HepG2 (cell line): ENCODE data around the gene ZMYND8. TPM values are rescaled to one million over a fixed set of nuclear protein-coding genes. Genes with fewer than 3 reads are reported as not detected.
A peak's percentile ranks its signal among the peaks of the same experiment; 100 is the strongest.

Experiments used
- ASH2L ChIP-seq: fragments of 300-600, 200-600 bp; sonication (generic); IDR thresholded peaks from 2 replicates; pipeline ENCODE4 v1.7.0; 2017; ENCODE audit warnings: low read depth, mild to moderate bottlenecking, moderate library complexity, mixed read lengths, low read length; ENCODE audit not compliant: insufficient read length
- ATRX ChIP-seq: sonication (generic); formaldehyde crosslinking; IDR thresholded peaks from 2 replicates; pipeline ENCODE4 v1.4.0; 2020; ENCODE audit warnings: missing genetic modification reagents, borderline replicate concordance
- BRCA1 ChIP-seq: sonication (generic); formaldehyde crosslinking; IDR thresholded peaks from 2 replicates; pipeline ENCODE4 v1.4.0; 2020; ENCODE audit warnings: missing genetic modification reagents
- CBX2 ChIP-seq, 2 experiments: fragments of 200-600 bp in 1 of 2; sonication (generic); formaldehyde crosslinking in 1 of 2; IDR thresholded peaks; 2 replicates each; pipeline versions ENCODE4 v1.7.0 to v1.8.1; 2018 to 2022; ENCODE audit warnings: low read depth in 2 of 2, low read length in 1 of 2, mild to moderate bottlenecking in 1 of 2, missing genetic modification reagents in 1 of 2
- DNMT1 ChIP-seq: sonication (generic); formaldehyde crosslinking; IDR thresholded peaks from 2 replicates; pipeline ENCODE4 v1.5.1; 2020; ENCODE audit warnings: mild to moderate bottlenecking, missing genetic modification reagents
- IKZF1 ChIP-seq: fragments of 450-650 bp; IDR thresholded peaks from 2 replicates; pipeline ENCODE4 v1.7.1; 2016
- JUNB ChIP-seq: sonication (generic); formaldehyde crosslinking; IDR thresholded peaks from 2 replicates; pipeline ENCODE4 v1.8.0; 2022; ENCODE audit warnings: missing genetic modification reagents, mild to moderate bottlenecking, borderline replicate concordance
- MAZ ChIP-seq, 2 experiments: sonication (generic) in 1 of 2; formaldehyde crosslinking in 1 of 2; IDR thresholded peaks; 2 replicates each; pipeline versions ENCODE4 v1.5.0 to v1.6.1; 2012 to 2020; ENCODE audit warnings: low read depth in 2 of 2, mild to moderate bottlenecking in 2 of 2, borderline replicate concordance in 1 of 2, improper control_type of control experiment in 1 of 2, low read length in 1 of 2, missing genetic modification reagents in 1 of 2, moderate library complexity in 1 of 2
- MEF2D ChIP-seq: sonication (generic); formaldehyde crosslinking; IDR thresholded peaks from 2 replicates; pipeline ENCODE4 v1.5.1; 2020; ENCODE audit warnings: mild to moderate bottlenecking, missing genetic modification reagents
- MXD4 ChIP-seq: IDR thresholded peaks from 2 replicates; pipeline ENCODE4 v1.6.1; 2016; ENCODE audit warnings: mild to moderate bottlenecking, missing biosample characterization, missing genetic modification reagents
- MYC ChIP-seq: sonication (generic); formaldehyde crosslinking; IDR thresholded peaks from 2 replicates; pipeline ENCODE4 v1.9.0; 2021; ENCODE audit warnings: missing genetic modification reagents, borderline replicate concordance
- PAWR ChIP-seq: sonication (generic); formaldehyde crosslinking; IDR thresholded peaks from 2 replicates; pipeline ENCODE4 v1.4.0; 2020; ENCODE audit warnings: missing genetic modification reagents, mild to moderate bottlenecking, borderline replicate concordance
- RARG ChIP-seq: sonication (generic); formaldehyde crosslinking; IDR thresholded peaks from 2 replicates; pipeline ENCODE4 v1.4.0; 2020; ENCODE audit warnings: low read depth, mild to moderate bottlenecking, missing genetic modification reagents
- SCMH1 ChIP-seq: sonication (generic); formaldehyde crosslinking; IDR thresholded peaks from 2 replicates; pipeline ENCODE4 v1.9.0; 2021; ENCODE audit warnings: missing genetic modification reagents, mild to moderate bottlenecking, borderline replicate concordance
- SIN3A ChIP-seq: IDR thresholded peaks from 2 replicates; pipeline ENCODE4 v1.6.1; 2011; ENCODE audit warnings: low read depth, mild to moderate bottlenecking, control low read depth, low read length, borderline replicate concordance
- U2AF1 ChIP-seq: fragments of 200-400 bp; formaldehyde crosslinking; optimal IDR thresholded peaks from 2 replicates; pipeline ENCODE3; 2017; ENCODE audit warnings: mild to moderate bottlenecking, low read depth, low read length
- ZNF296 ChIP-seq: sonication (generic); formaldehyde crosslinking; conservative IDR thresholded peaks from 2 replicates; pipeline ENCODE4 v1.5.0; 2020; ENCODE audit warnings: mild to moderate bottlenecking, missing genetic modification reagents
- ZNF318 ChIP-seq: sonication (generic); formaldehyde crosslinking; IDR thresholded peaks from 2 replicates; pipeline ENCODE4 v1.4.0; 2020; ENCODE audit warnings: mild to moderate bottlenecking, missing genetic modification reagents
- ZNF562 ChIP-seq: sonication (generic); formaldehyde crosslinking; IDR thresholded peaks from 2 replicates; pipeline ENCODE4 v1.8.0; 2022; ENCODE audit warnings: missing genetic modification reagents, borderline replicate concordance
- ZNF670 ChIP-seq: sonication (generic); formaldehyde crosslinking; IDR thresholded peaks from 2 replicates; pipeline ENCODE4 v1.8.0; 2022; ENCODE audit warnings: mild to moderate bottlenecking, missing genetic modification reagents, borderline replicate concordance
- ZNF737 ChIP-seq: sonication (generic); formaldehyde crosslinking; IDR thresholded peaks from 2 replicates; pipeline ENCODE4 v1.5.0; 2020; ENCODE audit warnings: missing genetic modification reagents, mild to moderate bottlenecking, borderline replicate concordance
- polyA plus RNA-seq, 8 experiments: library from polyadenylated mRNA; depleted of rRNA in 3 of 8; stranded (reverse) in 7 of 8; unstranded in 1 of 8; fragments of >200 nt; fragmentation: Illumina TruSeq in 4 of 8; extraction: Trizol in 4 of 8; gene quantifications; 2 replicates each; pipeline versions ENCODE4 v1.2.1 to v1.2.3, GENCODE V29; 2011 to 2016; ENCODE audit warnings: low read depth in 4 of 8, missing spikeins in 1 of 8, mixed read lengths in 1 of 8; ENCODE audit not compliant: insufficient read depth in 1 of 8
- total RNA-seq, 5 experiments: library from RNA; depleted of rRNA; stranded (reverse); fragments of >200 nt; fragmentation: Illumina TruSeq; extraction: Trizol; gene quantifications; 2 replicates each; pipeline ENCODE4 v1.2.3, GENCODE V29; 2016; ENCODE audit warnings: low read depth in 1 of 5

Gene ZMYND8
- total and polyA plus RNA-seq, 2 of the 13 experiments (the other 11 are each of a cell fraction or from before 2014, with no cell fraction given), result 53.9 to 84.7 TPM

GRCh38 chr20:47233333-47234188 is 122.9 kb downstream of the ZMYND8 start (continued):
- TF ChIP-seq MAZ (IDR thresholded peaks at IDR 0.05; ENCODE audit: borderline replicate concordance, low read depth, low read length), result no peak
- TF ChIP-seq MAZ (CRISPR knock-in tag; IDR thresholded peaks at IDR 0.05; ENCODE audit: low read depth), result peak; percentile 69
- TF ChIP-seq U2AF1, result no peak
- peak; percentile 79 for TF ChIP-seq MYC (CRISPR knock-in tag)
- TF ChIP-seq ATRX (CRISPR knock-in tag), result no peak
- TF ChIP-seq SIN3A, result no peak
- TF ChIP-seq CBX2 (IDR thresholded peaks at IDR 0.05; ENCODE audit: low read depth, low read length), result no peak
- TF ChIP-seq CBX2 (CRISPR knock-in tag; IDR thresholded peaks at IDR 0.05; ENCODE audit: low read depth), result no peak
- no peak for TF ChIP-seq BRCA1 (CRISPR knock-in tag)
- TF ChIP-seq JUNB (CRISPR knock-in tag), result no peak
- no peak for TF ChIP-seq PAWR
- TF ChIP-seq RARG (CRISPR knock-in tag), result no peak
- no peak for TF ChIP-seq ZNF318 (CRISPR knock-in tag)
- TF ChIP-seq ZNF296, result no peak
- TF ChIP-seq ZNF670 (CRISPR knock-in tag), result no peak
- TF ChIP-seq ZNF562, result no peak
- TF ChIP-seq SCMH1 (CRISPR knock-in tag), result no peak
- TF ChIP-seq MEF2D (CRISPR knock-in tag), result 0 out of 2 replicates have a peak, but pooled peaks have one; percentile 49
- peak; percentile 83; the same call in 1 of the 2 replicates for TF ChIP-seq MXD4
- TF ChIP-seq ASH2L, result peak; percentile 88
- TF ChIP-seq IKZF1, result no peak
- TF ChIP-seq ZNF737 (CRISPR knock-in tag), result no peak
- TF ChIP-seq DNMT1, result no peak
